Testis (tissue), 2 donors: ENCODE results near the gene GAL3ST3.

Experiments used
- CTCF ChIP-seq, 3 experiments: fragments of 450-650 bp in 2 of 3; fragments of 200-600 bp in 1 of 3; sonication (generic) in 1 of 3; IDR thresholded peaks; one replicate each; pipeline ENCODE4 v1.5.1; 2016 to 2019; ENCODE audit warnings: antibody characterized with exemption in 3 of 3, mild to moderate bottlenecking in 2 of 3, moderate library complexity in 1 of 3
- POLR2A ChIP-seq: fragments of 450-650 bp; IDR thresholded peaks from one replicate; pipeline ENCODE4 v1.6.1; 2017; ENCODE audit warnings: antibody characterized with exemption, mild to moderate bottlenecking, moderate library complexity

- TF ChIP-seq CTCF (IDR thresholded peaks at IDR 0.05): no peak
- no peak for TF ChIP-seq POLR2A
Observed at GRCh38 chr11:66084821-66085475, 36.0 kb upstream of the GAL3ST3 start.
